WTC11 (cell line): ENCODE data around the gene EDEM2. TPM values are rescaled to one million over a fixed set of nuclear protein-coding genes. Genes with fewer than 3 reads are reported as not detected.
"Not testable (repeated sequence)": the region's sequence is repeated elsewhere in the genome, so short reads cannot be mapped to it uniquely, and the experiment has no call there.

Source experiments
- ATAC-seq: fragments of 200-7000 bp; cut with Tn5 transposase; 2 replicates; pipeline ENCODE4 v1.10.0; 2021; ENCODE audit warnings: mild to moderate bottlenecking, moderate library complexity
- CTCF ChIA-PET: fragments of 300-600 bp; sonication (Branson Sonifier 250); formaldehyde crosslinking; loops from one replicate; lab custom pipeline; 2021; ENCODE audit warnings: antibody characterized with exemption; lab: Charles Lee
- POLR2A ChIA-PET: fragments of 350-600 bp; sonication (Branson Sonifier 250); formaldehyde crosslinking; loops from one replicate; lab custom pipeline; 2021; ENCODE audit warnings: antibody characterized with exemption; lab: Charles Lee
- DNase-seq: peaks from one replicate; pipeline ENCODE4 v3.0.0; 2021; ENCODE audit warnings: low spot score
- H3K27ac Mint-ChIP-seq: 2 replicates; pipeline ENCODE4 v1.8.0; 2021; ENCODE audit warnings: mixed read lengths
- H3K27me3 Mint-ChIP-seq: 2 replicates; pipeline ENCODE4 v1.8.0; 2021; ENCODE audit warnings: low read depth, mild to moderate bottlenecking, moderate library complexity, mixed read lengths
- H3K36me3 Mint-ChIP-seq: 2 replicates; pipeline ENCODE4 v1.8.0; 2021; ENCODE audit warnings: mixed read lengths
- H3K4me1 Mint-ChIP-seq: 2 replicates; pipeline ENCODE4 v1.8.0; 2022; ENCODE audit warnings: mixed read lengths
- H3K4me3 Mint-ChIP-seq: 2 replicates; pipeline ENCODE4 v1.8.0; 2021; ENCODE audit warnings: mild to moderate bottlenecking, moderate library complexity, mixed read lengths
- H3K9me3 Mint-ChIP-seq: 2 replicates; pipeline ENCODE4 v1.8.0; 2021; ENCODE audit warnings: mixed read lengths
- GABPB1 ChIP-seq: sonication (generic); formaldehyde crosslinking; IDR thresholded peaks from 2 replicates; pipeline ENCODE4 v1.8.1; 2023; ENCODE audit warnings: mild to moderate bottlenecking, missing genetic modification reagents
- GRHL2 ChIP-seq: fragments of 250-450 bp; sonication (Bioruptor Pico); IDR thresholded peaks from 2 replicates; pipeline ENCODE4 v1.8.0; 2022; ENCODE audit warnings: mild to moderate bottlenecking, moderate library complexity; ENCODE audit not compliant: insufficient replicate concordance, severe bottlenecking
- IRF2 ChIP-seq: sonication (generic); formaldehyde crosslinking; IDR thresholded peaks from 2 replicates; pipeline ENCODE4 v1.8.0; 2022; ENCODE audit warnings: low read depth, missing genetic modification reagents, borderline replicate concordance
- RORB ChIP-seq: fragments of 250-450 bp; sonication (Bioruptor Pico); IDR thresholded peaks from 2 replicates; pipeline ENCODE4 v1.9.0; 2021; ENCODE audit warnings: mild to moderate bottlenecking
- TCF7 ChIP-seq: sonication (generic); formaldehyde crosslinking; IDR thresholded peaks from 2 replicates; pipeline ENCODE4 v1.8.0; 2022; ENCODE audit warnings: mild to moderate bottlenecking, low read depth, missing genetic modification reagents, moderate library complexity
- TEAD1 ChIP-seq: sonication (generic); formaldehyde crosslinking; IDR thresholded peaks from 2 replicates; pipeline ENCODE4 v1.8.0; 2022; ENCODE audit warnings: mild to moderate bottlenecking, missing genetic modification reagents
- ZNF219 ChIP-seq: sonication (generic); formaldehyde crosslinking; IDR thresholded peaks from 2 replicates; pipeline ENCODE4 v1.8.0; 2023; ENCODE audit warnings: missing genetic modification reagents, mild to moderate bottlenecking, borderline replicate concordance
- ZNF232 ChIP-seq: sonication (generic); formaldehyde crosslinking; IDR thresholded peaks from 2 replicates; pipeline ENCODE4 v1.8.0; 2022; ENCODE audit warnings: mild to moderate bottlenecking, missing genetic modification reagents
- ZNF396 ChIP-seq: fragments of 250-450 bp; sonication (Bioruptor Pico); IDR thresholded peaks from 2 replicates; pipeline ENCODE4 v1.8.0; 2021; ENCODE audit warnings: mild to moderate bottlenecking, moderate library complexity, borderline replicate concordance
- ZNF671 ChIP-seq: fragments of 250-450 bp; sonication (Bioruptor Pico); IDR thresholded peaks from 2 replicates; pipeline ENCODE4 v1.8.0; 2021; ENCODE audit warnings: mild to moderate bottlenecking
- total RNA-seq: library from RNA; stranded (reverse); gene quantifications from 3 replicates; pipeline ENCODE4 v1.2.3, GENCODE V29; 2021
- TF ChIP-seq, protein P1 (sequence below): sonication (generic); formaldehyde crosslinking; IDR thresholded peaks from 2 replicates; pipeline ENCODE4 v1.8.0; 2023; ENCODE audit warnings: missing genetic modification reagents, mild to moderate bottlenecking, borderline replicate concordance
- TF ChIP-seq, protein P2 (sequence below): fragments of 250-450 bp; sonication (Bioruptor Pico); conservative IDR thresholded peaks from 2 replicates; pipeline ENCODE4 v1.9.0; 2021; ENCODE audit warnings: mild to moderate bottlenecking
- TF ChIP-seq, protein P3 (sequence below): sonication (generic); formaldehyde crosslinking; IDR thresholded peaks from 2 replicates; pipeline ENCODE4 v1.8.0; 2022; ENCODE audit warnings: mild to moderate bottlenecking, missing genetic modification reagents
- TF ChIP-seq, protein P4 (sequence below): fragments of 250-450 bp; sonication (Bioruptor Pico); IDR thresholded peaks from 2 replicates; pipeline ENCODE4 v2.1.2; 2022; ENCODE audit warnings: mild to moderate bottlenecking, moderate library complexity
- TF ChIP-seq, protein P5 (sequence below): fragments of 250-450 bp; sonication (Bioruptor Pico); IDR thresholded peaks from 2 replicates; pipeline ENCODE4 v1.9.0; 2021; ENCODE audit warnings: mild to moderate bottlenecking, borderline replicate concordance

Gene EDEM2
- total RNA-seq, 1 experiment from 2014 or later = 22.7 TPM

DNA sequence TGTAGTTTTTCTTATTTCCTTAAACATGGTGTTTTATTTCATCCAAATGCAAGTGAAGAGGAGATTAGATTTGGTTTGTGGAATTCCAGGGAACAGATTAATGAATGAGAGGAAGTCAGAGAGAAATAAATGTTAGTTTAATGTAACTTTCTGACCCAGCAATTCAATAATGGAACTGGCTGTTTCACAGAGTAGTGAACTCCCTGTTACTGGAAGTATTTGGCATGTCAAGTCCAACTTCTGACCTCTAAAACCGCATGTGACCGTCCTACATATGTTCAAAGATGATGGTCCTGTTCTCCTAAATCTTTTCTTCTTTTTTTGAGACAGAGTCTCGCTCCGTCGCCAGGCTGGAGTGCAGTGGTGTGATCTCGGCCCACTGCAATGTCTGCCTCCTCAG is 43.4 kb upstream of the EDEM2 start:
- Mint-ChIP-seq H3K9me3 (peaks cover 46% of the 10 kb centered on the region), H3K4me3 (no peak overlapping the region), H3K27me3 (no peaks in the 10 kb centered on the region; the same call in 1 of the 2 replicates), H3K36me3 (peaks cover 26% of the 10 kb centered on the region), H3K27ac (no peak overlapping the region), H3K4me1 (0 out of 2 replicates have a peak, but pooled peaks cover 3% of the 10 kb centered on the region)
- ATAC-seq (no peak), DNase-seq (no peak)
- ChIA-PET POLR2A (interaction anchor here (0.6 kb wide), 2 partner anchors 12 to 25 kb away, joined by 3 to 5 read pairs; no protein-coding TSS in a partner anchor), CTCF (no interaction called here)
- TF ChIP-seq ZNF232 (CRISPR knock-in tag) (no peak), RORB (CRISPR knock-in tag) (no peak), ZNF671 (CRISPR knock-in tag) (no peak), TCF7 (CRISPR knock-in tag) (no peak), GRHL2 (CRISPR knock-in tag) (no peak), ZNF219 (CRISPR knock-in tag) (no peak), TEAD1 (CRISPR knock-in tag) (no peak), ZNF396 (CRISPR knock-in tag) (no peak), GABPB1 (CRISPR knock-in tag) (no peak), IRF2 (CRISPR knock-in tag) (no peak)
- TF ChIP-seq, protein P1, sequence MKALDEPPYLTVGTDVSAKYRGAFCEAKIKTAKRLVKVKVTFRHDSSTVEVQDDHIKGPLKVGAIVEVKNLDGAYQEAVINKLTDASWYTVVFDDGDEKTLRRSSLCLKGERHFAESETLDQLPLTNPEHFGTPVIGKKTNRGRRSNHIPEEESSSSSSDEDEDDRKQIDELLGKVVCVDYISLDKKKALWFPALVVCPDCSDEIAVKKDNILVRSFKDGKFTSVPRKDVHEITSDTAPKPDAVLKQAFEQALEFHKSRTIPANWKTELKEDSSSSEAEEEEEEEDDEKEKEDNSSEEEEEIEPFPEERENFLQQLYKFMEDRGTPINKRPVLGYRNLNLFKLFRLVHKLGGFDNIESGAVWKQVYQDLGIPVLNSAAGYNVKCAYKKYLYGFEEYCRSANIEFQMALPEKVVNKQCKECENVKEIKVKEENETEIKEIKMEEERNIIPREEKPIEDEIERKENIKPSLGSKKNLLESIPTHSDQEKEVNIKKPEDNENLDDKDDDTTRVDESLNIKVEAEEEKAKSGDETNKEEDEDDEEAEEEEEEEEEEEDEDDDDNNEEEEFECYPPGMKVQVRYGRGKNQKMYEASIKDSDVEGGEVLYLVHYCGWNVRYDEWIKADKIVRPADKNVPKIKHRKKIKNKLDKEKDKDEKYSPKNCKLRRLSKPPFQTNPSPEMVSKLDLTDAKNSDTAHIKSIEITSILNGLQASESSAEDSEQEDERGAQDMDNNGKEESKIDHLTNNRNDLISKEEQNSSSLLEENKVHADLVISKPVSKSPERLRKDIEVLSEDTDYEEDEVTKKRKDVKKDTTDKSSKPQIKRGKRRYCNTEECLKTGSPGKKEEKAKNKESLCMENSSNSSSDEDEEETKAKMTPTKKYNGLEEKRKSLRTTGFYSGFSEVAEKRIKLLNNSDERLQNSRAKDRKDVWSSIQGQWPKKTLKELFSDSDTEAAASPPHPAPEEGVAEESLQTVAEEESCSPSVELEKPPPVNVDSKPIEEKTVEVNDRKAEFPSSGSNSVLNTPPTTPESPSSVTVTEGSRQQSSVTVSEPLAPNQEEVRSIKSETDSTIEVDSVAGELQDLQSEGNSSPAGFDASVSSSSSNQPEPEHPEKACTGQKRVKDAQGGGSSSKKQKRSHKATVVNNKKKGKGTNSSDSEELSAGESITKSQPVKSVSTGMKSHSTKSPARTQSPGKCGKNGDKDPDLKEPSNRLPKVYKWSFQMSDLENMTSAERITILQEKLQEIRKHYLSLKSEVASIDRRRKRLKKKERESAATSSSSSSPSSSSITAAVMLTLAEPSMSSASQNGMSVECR (CRISPR knock-in tag) = no peak
- TF ChIP-seq, protein P2, sequence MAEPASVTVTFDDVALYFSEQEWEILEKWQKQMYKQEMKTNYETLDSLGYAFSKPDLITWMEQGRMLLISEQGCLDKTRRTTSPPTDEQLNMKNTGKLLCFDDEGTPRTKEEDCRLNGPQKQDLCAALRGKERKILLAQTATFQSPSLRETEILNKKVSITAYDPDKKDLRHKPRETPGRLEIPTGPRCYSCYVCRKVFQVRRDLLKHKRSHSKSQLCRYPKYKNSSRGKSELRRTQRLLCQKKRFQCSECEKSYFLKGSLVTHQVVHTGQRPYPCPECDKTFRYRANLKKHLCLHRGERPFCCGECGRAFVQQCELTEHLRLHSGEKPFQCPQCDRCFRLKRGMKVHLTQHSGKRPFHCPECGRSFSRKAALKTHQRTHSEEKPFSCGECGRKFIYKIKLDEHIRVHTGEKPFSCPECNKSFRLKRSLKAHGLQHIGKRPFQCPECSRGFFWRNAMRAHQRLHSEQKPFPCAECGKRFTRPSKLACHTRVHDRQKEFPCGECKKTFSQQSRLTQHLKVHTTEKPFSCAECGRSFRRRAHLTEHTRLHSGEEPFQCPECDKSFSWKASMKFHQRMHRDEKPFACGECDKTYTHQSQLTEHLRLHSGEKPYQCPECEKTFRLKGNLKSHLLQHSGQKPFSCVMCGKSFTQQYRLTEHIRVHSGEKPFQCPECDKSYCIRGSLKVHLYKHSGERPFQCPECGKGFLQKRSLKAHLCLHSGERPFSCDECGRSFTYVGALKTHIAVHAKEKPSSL (CRISPR knock-in tag) = no peak
- TF ChIP-seq, protein P3, sequence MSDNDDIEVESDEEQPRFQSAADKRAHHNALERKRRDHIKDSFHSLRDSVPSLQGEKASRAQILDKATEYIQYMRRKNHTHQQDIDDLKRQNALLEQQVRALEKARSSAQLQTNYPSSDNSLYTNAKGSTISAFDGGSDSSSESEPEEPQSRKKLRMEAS = no peak
- TF ChIP-seq, protein P4, sequence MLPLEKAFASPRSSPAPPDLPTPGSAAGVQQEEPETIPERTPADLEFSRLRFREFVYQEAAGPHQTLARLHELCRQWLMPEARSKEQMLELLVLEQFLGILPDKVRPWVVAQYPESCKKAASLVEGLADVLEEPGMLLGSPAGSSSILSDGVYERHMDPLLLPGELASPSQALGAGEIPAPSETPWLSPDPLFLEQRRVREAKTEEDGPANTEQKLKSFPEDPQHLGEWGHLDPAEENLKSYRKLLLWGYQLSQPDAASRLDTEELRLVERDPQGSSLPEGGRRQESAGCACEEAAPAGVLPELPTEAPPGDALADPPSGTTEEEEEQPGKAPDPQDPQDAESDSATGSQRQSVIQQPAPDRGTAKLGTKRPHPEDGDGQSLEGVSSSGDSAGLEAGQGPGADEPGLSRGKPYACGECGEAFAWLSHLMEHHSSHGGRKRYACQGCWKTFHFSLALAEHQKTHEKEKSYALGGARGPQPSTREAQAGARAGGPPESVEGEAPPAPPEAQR (CRISPR knock-in tag) = no peak
- TF ChIP-seq, protein P5, sequence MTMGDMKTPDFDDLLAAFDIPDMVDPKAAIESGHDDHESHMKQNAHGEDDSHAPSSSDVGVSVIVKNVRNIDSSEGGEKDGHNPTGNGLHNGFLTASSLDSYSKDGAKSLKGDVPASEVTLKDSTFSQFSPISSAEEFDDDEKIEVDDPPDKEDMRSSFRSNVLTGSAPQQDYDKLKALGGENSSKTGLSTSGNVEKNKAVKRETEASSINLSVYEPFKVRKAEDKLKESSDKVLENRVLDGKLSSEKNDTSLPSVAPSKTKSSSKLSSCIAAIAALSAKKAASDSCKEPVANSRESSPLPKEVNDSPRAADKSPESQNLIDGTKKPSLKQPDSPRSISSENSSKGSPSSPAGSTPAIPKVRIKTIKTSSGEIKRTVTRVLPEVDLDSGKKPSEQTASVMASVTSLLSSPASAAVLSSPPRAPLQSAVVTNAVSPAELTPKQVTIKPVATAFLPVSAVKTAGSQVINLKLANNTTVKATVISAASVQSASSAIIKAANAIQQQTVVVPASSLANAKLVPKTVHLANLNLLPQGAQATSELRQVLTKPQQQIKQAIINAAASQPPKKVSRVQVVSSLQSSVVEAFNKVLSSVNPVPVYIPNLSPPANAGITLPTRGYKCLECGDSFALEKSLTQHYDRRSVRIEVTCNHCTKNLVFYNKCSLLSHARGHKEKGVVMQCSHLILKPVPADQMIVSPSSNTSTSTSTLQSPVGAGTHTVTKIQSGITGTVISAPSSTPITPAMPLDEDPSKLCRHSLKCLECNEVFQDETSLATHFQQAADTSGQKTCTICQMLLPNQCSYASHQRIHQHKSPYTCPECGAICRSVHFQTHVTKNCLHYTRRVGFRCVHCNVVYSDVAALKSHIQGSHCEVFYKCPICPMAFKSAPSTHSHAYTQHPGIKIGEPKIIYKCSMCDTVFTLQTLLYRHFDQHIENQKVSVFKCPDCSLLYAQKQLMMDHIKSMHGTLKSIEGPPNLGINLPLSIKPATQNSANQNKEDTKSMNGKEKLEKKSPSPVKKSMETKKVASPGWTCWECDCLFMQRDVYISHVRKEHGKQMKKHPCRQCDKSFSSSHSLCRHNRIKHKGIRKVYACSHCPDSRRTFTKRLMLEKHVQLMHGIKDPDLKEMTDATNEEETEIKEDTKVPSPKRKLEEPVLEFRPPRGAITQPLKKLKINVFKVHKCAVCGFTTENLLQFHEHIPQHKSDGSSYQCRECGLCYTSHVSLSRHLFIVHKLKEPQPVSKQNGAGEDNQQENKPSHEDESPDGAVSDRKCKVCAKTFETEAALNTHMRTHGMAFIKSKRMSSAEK (CRISPR knock-in tag) = no peak

DNA sequence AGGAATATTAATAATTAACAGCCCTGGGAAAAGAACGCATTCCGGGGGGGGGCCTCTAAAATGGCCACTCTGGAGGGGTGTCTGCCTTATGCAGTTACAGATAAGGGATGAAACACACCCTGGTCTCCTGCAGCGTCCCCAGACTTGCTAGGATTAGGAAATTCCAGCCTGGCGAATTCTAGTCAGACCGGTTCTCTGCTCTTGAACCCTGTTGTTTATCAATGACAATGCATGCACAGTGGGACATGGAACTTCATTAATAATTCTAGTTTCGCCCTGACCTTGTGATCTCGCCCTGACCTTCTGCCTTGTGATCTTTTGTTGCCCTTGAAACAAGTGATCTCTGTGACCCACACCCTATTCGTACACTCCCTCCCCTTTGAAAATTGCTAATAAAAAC is 42.1 kb upstream of the EDEM2 start:
- POLR2A ChIA-PET, ATAC-seq, H3K4me1 Mint-ChIP-seq, H3K4me3 Mint-ChIP-seq, H3K27me3 Mint-ChIP-seq, DNase-seq, CTCF ChIA-PET: not testable (repeated sequence)
- H3K27ac Mint-ChIP-seq = peak overlapping the region; percentile 38; the same call in 1 of the 2 replicates
- peaks cover 23% of the 10 kb centered on the region for H3K36me3 Mint-ChIP-seq
- peaks cover 49% of the 10 kb centered on the region for H3K9me3 Mint-ChIP-seq
